Measurements from ENCODE around the gene SHF.

DNA sequence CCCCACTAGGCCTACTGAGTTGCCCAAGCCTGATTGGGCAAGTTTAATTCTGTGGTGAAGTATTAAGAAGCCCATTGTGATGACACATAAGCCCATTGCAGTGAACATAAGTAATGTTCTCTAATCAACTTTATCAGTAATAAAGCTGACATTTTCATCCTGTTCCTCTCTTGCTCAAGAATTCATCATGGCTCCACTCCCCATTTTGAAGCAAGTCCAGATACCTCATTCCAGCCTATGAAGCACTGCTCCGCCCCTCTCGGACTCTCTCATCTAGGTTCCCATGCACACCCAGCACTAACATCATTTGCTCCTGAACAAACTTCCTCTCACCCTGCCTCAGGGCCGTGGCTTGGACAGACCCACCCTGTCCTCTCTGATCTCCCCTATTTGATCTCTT lies 10.5 kb downstream of the SHF start:
- TF ChIP-seq, protein P1, sequence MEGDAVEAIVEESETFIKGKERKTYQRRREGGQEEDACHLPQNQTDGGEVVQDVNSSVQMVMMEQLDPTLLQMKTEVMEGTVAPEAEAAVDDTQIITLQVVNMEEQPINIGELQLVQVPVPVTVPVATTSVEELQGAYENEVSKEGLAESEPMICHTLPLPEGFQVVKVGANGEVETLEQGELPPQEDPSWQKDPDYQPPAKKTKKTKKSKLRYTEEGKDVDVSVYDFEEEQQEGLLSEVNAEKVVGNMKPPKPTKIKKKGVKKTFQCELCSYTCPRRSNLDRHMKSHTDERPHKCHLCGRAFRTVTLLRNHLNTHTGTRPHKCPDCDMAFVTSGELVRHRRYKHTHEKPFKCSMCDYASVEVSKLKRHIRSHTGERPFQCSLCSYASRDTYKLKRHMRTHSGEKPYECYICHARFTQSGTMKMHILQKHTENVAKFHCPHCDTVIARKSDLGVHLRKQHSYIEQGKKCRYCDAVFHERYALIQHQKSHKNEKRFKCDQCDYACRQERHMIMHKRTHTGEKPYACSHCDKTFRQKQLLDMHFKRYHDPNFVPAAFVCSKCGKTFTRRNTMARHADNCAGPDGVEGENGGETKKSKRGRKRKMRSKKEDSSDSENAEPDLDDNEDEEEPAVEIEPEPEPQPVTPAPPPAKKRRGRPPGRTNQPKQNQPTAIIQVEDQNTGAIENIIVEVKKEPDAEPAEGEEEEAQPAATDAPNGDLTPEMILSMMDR (conservative IDR thresholded peaks at IDR 0.05; ENCODE audit: low read depth, low read length), result no peak
- TF ChIP-seq RAD21 (IDR thresholded peaks at IDR 0.05; ENCODE audit: low read length) (no peak), MAFK (IDR thresholded peaks at IDR 0.05; ENCODE audit: low read depth, low read length) (no peak), SMC3 (IDR thresholded peaks at IDR 0.05; ENCODE audit: low read depth, low read length) (no peak), MXI1 (IDR thresholded peaks at IDR 0.05; ENCODE audit: borderline replicate concordance, low read depth, low read length) (no peak), NFE2L2 (IDR thresholded peaks at IDR 0.05; ENCODE audit: low read depth, low read length) (no peak), POLR2A (IDR thresholded peaks at IDR 0.05; ENCODE audit: low read depth, low read length) (no peak), CEBPB (IDR thresholded peaks at IDR 0.05; ENCODE audit: low read depth, low read length) (no peak), CHD1 (IDR thresholded peaks at IDR 0.05; ENCODE audit: low read depth, low read length) (no peak)
- TF ChIP-seq, protein P2, sequence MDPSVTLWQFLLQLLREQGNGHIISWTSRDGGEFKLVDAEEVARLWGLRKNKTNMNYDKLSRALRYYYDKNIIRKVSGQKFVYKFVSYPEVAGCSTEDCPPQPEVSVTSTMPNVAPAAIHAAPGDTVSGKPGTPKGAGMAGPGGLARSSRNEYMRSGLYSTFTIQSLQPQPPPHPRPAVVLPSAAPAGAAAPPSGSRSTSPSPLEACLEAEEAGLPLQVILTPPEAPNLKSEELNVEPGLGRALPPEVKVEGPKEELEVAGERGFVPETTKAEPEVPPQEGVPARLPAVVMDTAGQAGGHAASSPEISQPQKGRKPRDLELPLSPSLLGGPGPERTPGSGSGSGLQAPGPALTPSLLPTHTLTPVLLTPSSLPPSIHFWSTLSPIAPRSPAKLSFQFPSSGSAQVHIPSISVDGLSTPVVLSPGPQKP (IDR thresholded peaks at IDR 0.05; ENCODE audit: borderline replicate concordance, low read depth, low read length), result no peak
